Endodermal cell (in vitro differentiated cells): ENCODE measurements around the gene ZNF532. TPM values are rescaled to one million over a fixed set of nuclear protein-coding genes. Genes with fewer than 3 reads are reported as not detected.

Experiments
- DNase-seq: peaks from one replicate; pipeline ENCODE4 v3.0.0-alpha.2; 2017
- H3K27ac ChIP-seq: 2 replicates; pipeline ENCODE4 v1.5.1; 2013; ENCODE audit warnings: mild to moderate bottlenecking, low read depth, low read length, moderate library complexity
- H3K27me3 ChIP-seq: 2 replicates; pipeline ENCODE4 v1.6.1; 2013; ENCODE audit warnings: mild to moderate bottlenecking, low read length, moderate library complexity; ENCODE audit not compliant: insufficient read depth, control insufficient read depth, poor library complexity, severe bottlenecking
- H3K36me3 ChIP-seq: 2 replicates; pipeline ENCODE4 v1.7.0; 2013; ENCODE audit warnings: mild to moderate bottlenecking, low read length, moderate library complexity; ENCODE audit not compliant: control insufficient read depth, insufficient read depth
- H3K4me1 ChIP-seq: one replicate; pipeline ENCODE4 v1.7.0; 2013; ENCODE audit warnings: low read length; ENCODE audit not compliant: control insufficient read depth, insufficient read depth
- H3K4me3 ChIP-seq: 2 replicates; pipeline ENCODE4 v1.5.1; 2013; ENCODE audit warnings: mild to moderate bottlenecking, low read length, moderate library complexity
- H3K9ac ChIP-seq: 2 replicates; pipeline ENCODE4 v1.6.1; 2013; ENCODE audit warnings: mild to moderate bottlenecking, low read length, moderate library complexity; ENCODE audit not compliant: poor library complexity, severe bottlenecking; ENCODE audit errors: extremely low read depth
- H3K9me3 ChIP-seq: 2 replicates; pipeline ENCODE4 v1.6.1; 2013; ENCODE audit warnings: mild to moderate bottlenecking, low read length, moderate library complexity; ENCODE audit not compliant: control insufficient read depth
- H3K27ac Mint-ChIP-seq: 2 replicates; pipeline ENCODE4 v1.8.0; 2020; ENCODE audit warnings: mixed read lengths
- H3K27me3 Mint-ChIP-seq: 2 replicates; pipeline ENCODE4 v1.8.0; 2021; ENCODE audit warnings: mild to moderate bottlenecking, mixed read lengths; ENCODE audit not compliant: insufficient read depth
- H3K36me3 Mint-ChIP-seq: 2 replicates; pipeline ENCODE4 v1.8.0; 2020; ENCODE audit warnings: low read depth, mixed read lengths
- H3K4me1 Mint-ChIP-seq: 2 replicates; pipeline ENCODE4 v1.8.0; 2020; ENCODE audit warnings: mixed read lengths
- H3K4me3 Mint-ChIP-seq: 2 replicates; pipeline ENCODE4 v1.8.0; 2020; ENCODE audit warnings: mild to moderate bottlenecking, moderate library complexity, mixed read lengths
- H3K9me3 Mint-ChIP-seq: 2 replicates; pipeline ENCODE4 v1.8.0; 2020; ENCODE audit warnings: mild to moderate bottlenecking, mixed read lengths
- WGBS, 2 experiments: methylation state at CpG; one replicate each; pipeline versions ENCODE4 v1.1.5 to v1.1.7; 2013; ENCODE audit warnings: missing lambda C conversion rate in 2 of 2, mixed read lengths in 1 of 2; ENCODE audit not compliant: insufficient coverage in 1 of 2, insufficient read length in 1 of 2; 5-methylcytosine and 5-hydroxymethylcytosine counted together
- total RNA-seq, 2 donors: library from RNA; stranded (reverse); fragmentation: NEBNext Ultra II Directional in 1 of 2; extraction: Animal tissue kit (Norgen Biotek cat#: 25700) in 1 of 2; gene quantifications; 2 replicates in 1 of 2; 3 replicates in 1 of 2; pipeline ENCODE4 v1.2.1, GENCODE V29; 2021
- TF ChIP-seq, protein P1 (sequence below): fragments of 200-600 bp; sonication (generic); conservative IDR thresholded peaks from 2 replicates; pipeline ENCODE4 v1.5.0; 2021; ENCODE audit warnings: antibody characterized with exemption, mild to moderate bottlenecking

ZNF532 gene
- total RNA-seq, 2 donors from 2014 or later = 138 to 207 TPM

DNA sequence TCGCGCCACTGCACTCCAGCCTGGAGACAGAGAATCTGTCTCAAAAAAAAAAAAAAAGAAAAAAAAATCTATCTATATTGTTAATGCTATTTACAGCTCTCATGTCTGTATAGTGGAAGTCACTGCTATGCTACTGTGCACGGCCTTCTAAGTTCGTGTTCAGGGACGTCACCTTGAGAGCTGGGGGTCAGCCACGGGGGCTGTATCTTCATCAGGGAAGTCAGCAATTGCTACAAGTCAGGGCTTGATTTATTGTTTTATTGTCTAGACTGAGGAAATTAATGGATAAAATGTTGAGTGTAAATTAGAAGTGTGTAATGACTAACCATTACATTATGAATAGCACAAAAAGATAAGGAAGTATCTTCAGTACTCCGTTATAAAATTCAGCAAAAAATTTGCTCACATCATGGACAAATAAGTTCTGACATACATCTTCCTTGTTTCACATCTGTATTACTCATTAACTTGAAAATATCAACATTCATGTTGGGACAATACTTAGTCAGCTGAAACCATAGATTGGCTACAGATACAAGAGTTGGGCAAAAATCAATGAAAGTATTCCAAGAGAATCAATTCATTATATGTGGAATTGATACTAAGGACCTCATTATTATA lies 138.4 kb downstream of the ZNF532 start:
- TF ChIP-seq, protein P1, sequence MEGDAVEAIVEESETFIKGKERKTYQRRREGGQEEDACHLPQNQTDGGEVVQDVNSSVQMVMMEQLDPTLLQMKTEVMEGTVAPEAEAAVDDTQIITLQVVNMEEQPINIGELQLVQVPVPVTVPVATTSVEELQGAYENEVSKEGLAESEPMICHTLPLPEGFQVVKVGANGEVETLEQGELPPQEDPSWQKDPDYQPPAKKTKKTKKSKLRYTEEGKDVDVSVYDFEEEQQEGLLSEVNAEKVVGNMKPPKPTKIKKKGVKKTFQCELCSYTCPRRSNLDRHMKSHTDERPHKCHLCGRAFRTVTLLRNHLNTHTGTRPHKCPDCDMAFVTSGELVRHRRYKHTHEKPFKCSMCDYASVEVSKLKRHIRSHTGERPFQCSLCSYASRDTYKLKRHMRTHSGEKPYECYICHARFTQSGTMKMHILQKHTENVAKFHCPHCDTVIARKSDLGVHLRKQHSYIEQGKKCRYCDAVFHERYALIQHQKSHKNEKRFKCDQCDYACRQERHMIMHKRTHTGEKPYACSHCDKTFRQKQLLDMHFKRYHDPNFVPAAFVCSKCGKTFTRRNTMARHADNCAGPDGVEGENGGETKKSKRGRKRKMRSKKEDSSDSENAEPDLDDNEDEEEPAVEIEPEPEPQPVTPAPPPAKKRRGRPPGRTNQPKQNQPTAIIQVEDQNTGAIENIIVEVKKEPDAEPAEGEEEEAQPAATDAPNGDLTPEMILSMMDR = no peak
- DNase-seq = peak; percentile 15
- Mint-ChIP-seq H3K4me3 (no peak overlapping the region), H3K4me1 (peaks cover 20% of the 10 kb centered on the region), H3K27me3 (no peaks in the 10 kb centered on the region), H3K36me3 (no peaks in the 10 kb centered on the region), H3K27ac (no peak overlapping the region), H3K9me3 (peaks cover 39% of the 10 kb centered on the region)
- Histone ChIP-seq H3K9me3 (peaks cover 26% of the 10 kb centered on the region), H3K9ac (no peak overlapping the region), H3K4me3 (no peak overlapping the region), H3K36me3 (no peaks in the 10 kb centered on the region), H3K27me3 (no peaks in the 10 kb centered on the region), H3K27ac (no peak overlapping the region), H3K4me1 (peaks cover 9% of the 10 kb centered on the region)
- WGBS, 2 experiments = 93 to 100% methylated on average over 3 to 5 of the region's 7 CpGs

DNA sequence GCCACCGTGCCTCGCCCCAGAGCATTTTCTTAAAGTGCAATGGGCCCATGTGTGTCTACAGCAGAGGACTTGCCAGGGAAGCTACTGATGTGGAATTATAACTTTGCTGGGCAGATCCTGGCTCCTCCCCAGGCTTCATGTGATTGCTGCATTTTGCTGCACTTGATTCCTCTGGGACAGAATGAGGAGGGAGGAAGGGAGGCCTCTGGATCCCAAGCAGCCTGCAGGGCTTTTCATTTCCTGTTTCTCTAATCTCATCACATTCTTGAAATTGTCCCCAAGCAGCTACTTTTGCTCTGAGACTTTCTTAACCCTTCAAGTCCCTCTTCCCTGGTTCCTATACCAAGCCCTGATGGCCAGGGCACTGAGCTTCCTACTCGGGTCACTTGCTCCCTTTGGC lies 140.6 kb downstream of the ZNF532 start:
- peak overlapping the region; percentile 51 for H3K4me3 ChIP-seq
- peak; percentile 84 for DNase-seq
- peak overlapping the region; percentile 84 for H3K27ac Mint-ChIP-seq

DNA sequence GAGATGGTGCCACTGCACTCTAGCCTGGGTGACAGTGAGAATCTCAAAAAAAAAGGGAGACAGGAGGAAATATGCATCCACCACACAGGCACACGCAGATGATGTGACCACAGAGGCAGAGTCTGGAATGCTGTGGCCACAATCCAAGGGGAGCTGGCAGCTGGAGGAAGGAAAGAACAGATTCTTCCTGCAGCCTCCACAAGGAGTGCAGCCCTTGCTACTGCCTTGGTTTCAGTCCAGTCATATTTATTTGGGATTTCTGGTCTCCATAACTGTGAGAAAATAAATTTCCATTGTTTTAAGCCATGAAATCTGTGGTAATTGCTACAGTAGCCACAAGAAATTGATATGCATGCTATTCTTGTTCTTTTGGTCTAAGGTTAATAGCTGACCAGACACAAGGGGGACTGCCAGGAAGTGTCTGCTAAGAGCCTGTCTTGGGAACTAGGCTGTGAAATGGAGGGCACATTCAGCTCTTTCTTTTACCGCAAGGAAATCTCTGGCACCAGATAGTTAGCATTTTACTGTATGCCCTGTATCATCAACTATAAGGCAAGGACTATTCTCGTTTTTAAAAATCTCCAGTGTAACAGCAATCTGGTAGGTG lies 141.9 kb downstream of the ZNF532 start:
- no peaks in the 10 kb centered on the region for H3K27me3 ChIP-seq
- peak; percentile 32 for DNase-seq
- H3K36me3 Mint-ChIP-seq = no peaks in the 10 kb centered on the region
- peaks cover 9% of the 10 kb centered on the region for H3K4me1 ChIP-seq
- no peak overlapping the region for H3K4me3 Mint-ChIP-seq
- H3K27me3 Mint-ChIP-seq = no peaks in the 10 kb centered on the region
- TF ChIP-seq, protein P1 = no peak
- no peak overlapping the region for H3K27ac Mint-ChIP-seq
- peaks cover 16% of the 10 kb centered on the region for H3K4me1 Mint-ChIP-seq
- no peaks in the 10 kb centered on the region for H3K36me3 ChIP-seq
- peaks cover 26% of the 10 kb centered on the region for H3K9me3 ChIP-seq
- no peak overlapping the region for H3K27ac ChIP-seq
- peaks cover 27% of the 10 kb centered on the region for H3K9me3 Mint-ChIP-seq
- no peak overlapping the region for H3K4me3 ChIP-seq
- no peak overlapping the region for H3K9ac ChIP-seq
- 93 to 94% methylated on average over 3 of the region's 3 CpGs for WGBS, 2 experiments

More for the DNA sequence above, 140.6 kb downstream of the ZNF532 start:
- Mint-ChIP-seq H3K27me3 (no peaks in the 10 kb centered on the region), H3K9me3 (peaks cover 37% of the 10 kb centered on the region), H3K4me1 (peaks cover 24% of the 10 kb centered on the region), H3K4me3 (no peak overlapping the region), H3K36me3 (no peaks in the 10 kb centered on the region)
- peaks cover 26% of the 10 kb centered on the region for H3K9me3 ChIP-seq
- no peak overlapping the region for H3K27ac ChIP-seq
- no peaks in the 10 kb centered on the region for H3K36me3 ChIP-seq
- TF ChIP-seq, protein P1 = no peak
- no peak overlapping the region for H3K9ac ChIP-seq
- WGBS, 2 experiments = 71 to 73% methylated on average over 2 to 3 of the region's 3 CpGs
- H3K27me3 ChIP-seq = no peaks in the 10 kb centered on the region
- H3K4me1 ChIP-seq = peaks cover 9% of the 10 kb centered on the region
